Adrenal gland (tissue), 12 donors: ENCODE measurements around the gene RPS5. TPM values are rescaled to one million over a fixed set of nuclear protein-coding genes. Genes with fewer than 3 reads are reported as not detected.
"Not testable (repeated sequence)": the region's sequence is repeated elsewhere in the genome, so short reads cannot be mapped to it uniquely, and the experiment has no call there.

Source experiments
- DNase-seq, 7 donors: peaks; one replicate each; pipeline ENCODE4 v3.0.0-alpha.2; 2019 to 2020
- H3K27ac ChIP-seq, 5 donors: fragments of 200-600 bp; sonication (generic) in 4 of 5; 1 replicate in 3 of 5; 2 replicates in 2 of 5; pipeline versions ENCODE4 v1.5.1 to v1.8.0; 2016 to 2020; ENCODE audit warnings: mild to moderate bottlenecking in 1 of 5
- H3K27me3 ChIP-seq: fragments of 200-600 bp; 2 replicates; pipeline ENCODE4 v1.8.0; 2021
- H3K36me3 ChIP-seq, 2 donors: fragments of 200-600 bp; replicated peaks in 1 of 2; 1 replicate in 1 of 2; 2 replicates in 1 of 2; pipeline versions ENCODE4 v1.5.1 to v1.8.0; 2018 to 2022
- H3K4me1 ChIP-seq, 2 donors: fragments of 200-600 bp; replicated peaks in 1 of 2; 1 replicate in 1 of 2; 2 replicates in 1 of 2; pipeline versions ENCODE4 v1.5.1 to v1.8.0; 2018 to 2021
- H3K4me3 ChIP-seq, 4 donors: fragments of 200-600 bp; sonication (generic) in 3 of 4; one replicate each; pipeline ENCODE4 v1.5.1; 2016 to 2018
- H3K9me3 ChIP-seq, 3 donors: fragments of 200-600 bp; sonication (generic) in 1 of 3; replicated peaks in 1 of 3; 1 replicate in 2 of 3; 2 replicates in 1 of 3; pipeline versions ENCODE4 v1.5.1 to v1.8.0; 2016 to 2021
- POLR2A ChIP-seq, 2 donors: fragments of 450-650 bp; IDR thresholded peaks; one replicate each; pipeline ENCODE4 v1.6.1; 2017; ENCODE audit warnings: antibody characterized with exemption in 2 of 2, mild to moderate bottlenecking in 2 of 2, moderate library complexity in 1 of 2
- WGBS, 4 donors: extraction: QIAGEN DNeasy Blood & Tissue Kit in 2 of 4; methylation state at CpG; one replicate each; pipeline versions ENCODE4 v1.1.5 to v1.1.7; 2013 to 2017; 5-methylcytosine and 5-hydroxymethylcytosine counted together
- intact Hi-C, 2 donors: fragments of 100-400 bp; cut with DNase I; formaldehyde crosslinking; loops; one replicate each; pipeline versions ENCODE4 v1.14.1 to v1.15.0; 2022 to 2023
- polyA plus RNA-seq, 3 donors: library from polyadenylated mRNA; stranded (reverse); fragments of 200-250 nt in 2 of 3; fragments of 350-450 nt in 1 of 3; fragmentation: Illumina TruSeq in 1 of 3; extraction: RNeasy Lipid Tissue Mini Kit (QIAGEN cat#74804) in 1 of 3; gene quantifications; one replicate each; pipeline ENCODE4 v1.2.3, GENCODE V29; 2013 to 2014
- total RNA-seq, 9 donors: library from RNA; depleted of rRNA in 4 of 9; stranded (reverse); fragments of >200 nt in 4 of 9; fragments of 120-200 nt in 1 of 9; fragmentation: NEBNext Ultra II Directional in 1 of 9; extraction: Animal tissue kit (Norgen Biotek cat#: 25700) in 1 of 9; gene quantifications; one replicate each; pipeline versions ENCODE4 v1.1.0 to v1.2.4, GENCODE V29; 2013 to 2023
- TF ChIP-seq, protein P1 (sequence below), 6 experiments: fragments of 450-650 bp in 4 of 6; fragments of 200-600 bp in 2 of 6; sonication (generic) in 1 of 6; IDR thresholded peaks; 1 replicate in 5 of 6; 2 replicates in 1 of 6; pipeline versions ENCODE4 v1.5.1 to v1.8.0; 2016 to 2021; ENCODE audit warnings: antibody characterized with exemption in 6 of 6, mild to moderate bottlenecking in 2 of 6, moderate library complexity in 1 of 6
- donor health status: healthy with polysubstance abuse.
- donor health status: Bipolar disorder and iron deficiency.
- donor health status: DM: yes; HTN: yes; CAD: no.
- donor health status: DM: no; HTN: no; CAD: no.
- donor health status: DM: no; HTN: no; CAD: no.
- donor health status: DM: yes; HTN: yes; CAD: no.

RPS5 gene
- total and polyA plus RNA-seq, 12 donors: 555 to 1,999 (median 1,094) TPM

DNA sequence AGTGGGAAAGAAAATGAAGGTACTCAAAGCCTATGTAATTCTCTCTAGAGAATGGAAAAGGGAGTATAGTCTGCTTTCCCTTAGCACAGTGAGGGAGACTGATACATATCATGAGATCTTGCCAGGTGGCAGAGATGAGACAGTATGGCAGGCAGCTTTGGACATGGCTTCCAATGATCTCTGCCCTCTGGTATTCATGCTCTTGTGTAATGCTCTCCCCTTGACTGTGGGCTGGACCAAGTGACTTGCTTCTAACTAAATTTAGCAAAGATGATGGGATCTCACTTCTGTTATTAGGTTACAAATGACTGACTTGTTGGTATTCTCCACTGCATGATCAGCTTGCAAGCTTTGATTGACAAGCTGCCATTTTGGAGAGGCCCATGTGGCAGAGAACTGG, 42.7 kb downstream of the RPS5 start:
- TF ChIP-seq, protein P1, sequence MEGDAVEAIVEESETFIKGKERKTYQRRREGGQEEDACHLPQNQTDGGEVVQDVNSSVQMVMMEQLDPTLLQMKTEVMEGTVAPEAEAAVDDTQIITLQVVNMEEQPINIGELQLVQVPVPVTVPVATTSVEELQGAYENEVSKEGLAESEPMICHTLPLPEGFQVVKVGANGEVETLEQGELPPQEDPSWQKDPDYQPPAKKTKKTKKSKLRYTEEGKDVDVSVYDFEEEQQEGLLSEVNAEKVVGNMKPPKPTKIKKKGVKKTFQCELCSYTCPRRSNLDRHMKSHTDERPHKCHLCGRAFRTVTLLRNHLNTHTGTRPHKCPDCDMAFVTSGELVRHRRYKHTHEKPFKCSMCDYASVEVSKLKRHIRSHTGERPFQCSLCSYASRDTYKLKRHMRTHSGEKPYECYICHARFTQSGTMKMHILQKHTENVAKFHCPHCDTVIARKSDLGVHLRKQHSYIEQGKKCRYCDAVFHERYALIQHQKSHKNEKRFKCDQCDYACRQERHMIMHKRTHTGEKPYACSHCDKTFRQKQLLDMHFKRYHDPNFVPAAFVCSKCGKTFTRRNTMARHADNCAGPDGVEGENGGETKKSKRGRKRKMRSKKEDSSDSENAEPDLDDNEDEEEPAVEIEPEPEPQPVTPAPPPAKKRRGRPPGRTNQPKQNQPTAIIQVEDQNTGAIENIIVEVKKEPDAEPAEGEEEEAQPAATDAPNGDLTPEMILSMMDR (IDR thresholded peaks at IDR 0.05): no peak
- no peak for TF ChIP-seq POLR2A (IDR thresholded peaks at IDR 0.05)
- H3K27me3 ChIP-seq: no peaks in the 10 kb centered on the region
- H3K4me3 ChIP-seq: no peak overlapping the region
- H3K36me3 ChIP-seq: peaks cover 0 to 10% of the 10 kb centered on the region in 2 donors
- no peak for DNase-seq
- intact Hi-C loops: no loop called here
- H3K27ac ChIP-seq: no peak overlapping the region
- H3K4me1 ChIP-seq: no peaks in the 10 kb centered on the region
- peaks cover 4 to 54% (median 18%) of the 10 kb centered on the region in 3 donors for H3K9me3 ChIP-seq

DNA sequence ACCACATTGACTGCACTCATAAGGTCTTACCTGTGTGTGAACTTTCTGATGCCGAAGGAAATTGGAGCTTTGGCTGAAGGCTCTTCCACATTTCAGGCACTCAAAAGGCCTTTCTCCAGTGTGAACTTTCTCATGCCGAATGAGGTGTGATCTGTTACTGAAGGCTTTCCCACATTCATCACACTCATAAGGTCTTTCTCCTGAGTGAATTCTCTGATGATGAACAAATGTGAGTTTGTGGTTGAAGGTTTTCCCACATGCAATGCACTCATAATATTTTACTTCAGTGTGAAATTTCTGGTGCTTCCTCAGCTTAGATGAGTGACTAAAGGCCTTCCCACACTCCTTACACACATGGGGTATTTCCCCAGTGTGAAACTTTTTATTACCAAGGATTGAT, 47.1 kb downstream of the RPS5 start:
- peaks cover 0 to 21% of the 10 kb centered on the region in 2 donors for H3K36me3 ChIP-seq
- H3K4me3 ChIP-seq: no peak overlapping the region
- WGBS, 4 donors: 83 to 98% (median 97%) methylated on average over 2 of the region's 2 CpGs
- peaks cover 4 to 78% (median 18%) of the 10 kb centered on the region in 3 donors for H3K9me3 ChIP-seq
- TF ChIP-seq, protein P1 (IDR thresholded peaks at IDR 0.05): no peak
- no peak for TF ChIP-seq POLR2A (IDR thresholded peaks at IDR 0.05)
- DNase-seq: no peak
- H3K27me3 ChIP-seq: no peaks in the 10 kb centered on the region
- peaks cover under 1 to 4% of the 10 kb centered on the region in 2 donors for H3K4me1 ChIP-seq
- intact Hi-C loops: no loop called here
- no peak overlapping the region for H3K27ac ChIP-seq

DNA sequence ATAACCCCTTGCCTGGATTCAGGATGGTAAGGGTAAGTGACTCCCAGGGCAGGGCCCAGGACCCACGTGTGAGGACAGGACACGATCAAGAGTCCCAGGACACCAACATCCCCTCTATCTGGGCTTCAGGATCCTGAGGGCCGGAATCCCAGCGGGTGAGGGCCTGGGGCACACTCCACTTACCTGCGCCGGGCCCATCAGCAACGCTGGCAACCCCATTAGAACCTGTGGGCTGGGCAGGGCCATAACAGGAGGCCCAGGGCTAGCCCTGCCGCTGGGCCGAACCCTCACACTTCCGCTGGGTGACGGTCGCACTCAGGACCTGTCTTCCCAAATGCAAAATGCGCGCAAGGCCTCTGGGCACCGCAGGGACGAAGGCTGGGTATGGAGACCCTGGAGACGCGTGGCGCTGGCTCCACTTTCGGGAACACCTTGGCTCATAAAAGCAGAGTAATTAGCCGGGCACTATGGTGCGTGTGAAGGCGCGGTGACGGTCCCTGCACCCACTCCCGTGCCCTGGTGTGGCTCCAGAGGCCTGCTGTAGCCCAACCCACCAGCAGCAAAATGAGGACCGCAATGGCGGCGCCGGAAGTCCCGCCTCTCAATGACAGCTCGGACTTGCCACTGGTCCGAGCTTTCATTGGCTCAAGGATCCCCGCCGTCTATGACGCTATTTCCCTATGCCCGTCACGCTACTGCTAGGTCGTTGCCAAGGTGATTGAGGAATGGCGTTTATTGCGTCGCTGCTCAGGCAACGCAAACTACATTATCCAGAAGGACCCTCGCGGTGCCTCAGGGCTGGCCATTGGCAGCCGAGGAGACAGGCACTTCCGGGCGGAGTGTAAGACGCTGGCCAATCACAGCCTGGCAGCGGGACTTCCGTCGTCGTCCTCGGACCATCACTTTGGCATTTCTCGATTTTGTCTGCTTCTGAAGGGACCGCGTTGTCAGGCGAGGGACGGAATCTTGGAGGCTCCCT, 52.8 kb downstream of the RPS5 start, which contains the start of gene ZNF132:
Gene ZNF132, minus strand, starts transcription at position 578 of the 979 bp plus-strand sequence. Its CDS starts 332 bp downstream, at position 246.
- peak within 1 kb of the TSS; percentile 29 to 81 (median 48) for H3K4me3 ChIP-seq
- 0 to 8% (median 7%) methylated on average over 16 to 59 of the region's 59 CpGs for WGBS, 4 donors
- TF ChIP-seq POLR2A (IDR thresholded peaks at IDR 0.05): peak in 1 of 2 donors; percentile 22
- TF ChIP-seq, protein P1 (IDR thresholded peaks at IDR 0.05): peak in 1 of 6 experiments; percentile 6
- intact Hi-C loops: no loop called here
- H3K27ac ChIP-seq: peak within 1 kb of the TSS in 4 of 5 donors; percentile 11 to 89 (median 68)
- H3K4me1 ChIP-seq: peaks cover 7 to 15% of the 10 kb centered on the region in 2 donors
- DNase-seq: peak; percentile 95 to 100 (median 99)
- H3K9me3 ChIP-seq: peaks cover 0 to 24% (median 0%) of the 10 kb centered on the region in 3 donors
- no peaks in the 10 kb centered on the region for H3K27me3 ChIP-seq
- H3K36me3 ChIP-seq: peaks cover 0 to 10% of the 10 kb centered on the region in 2 donors

DNA sequence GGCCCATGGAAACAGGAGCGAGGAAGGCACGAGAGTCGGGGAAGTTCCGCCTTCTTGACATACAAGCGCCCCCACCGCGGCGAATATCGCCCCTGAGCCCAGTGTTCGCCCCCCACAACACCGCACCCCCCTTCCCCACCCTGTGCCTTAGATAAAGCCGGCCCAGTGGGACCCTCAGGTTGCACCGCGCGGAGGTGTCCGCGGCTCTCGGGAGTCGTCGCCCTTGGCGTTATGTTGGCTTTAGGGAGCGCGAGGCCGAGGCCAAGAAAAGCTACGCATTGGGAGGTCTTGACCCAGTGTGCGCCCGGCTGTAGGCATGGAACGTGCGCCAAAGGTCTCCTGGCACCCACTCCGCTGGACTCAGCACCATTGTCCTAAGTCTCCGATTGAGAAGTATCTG, 53.5 kb downstream of the RPS5 start:
- Histone ChIP-seq H3K4me3 (peak overlapping the region in 2 of 4 donors; percentile 45 to 53), H3K36me3 (peaks cover 0 to 6% of the 10 kb centered on the region in 2 donors), H3K4me1 (peaks cover 7 to 15% of the 10 kb centered on the region in 2 donors), H3K27me3 (no peaks in the 10 kb centered on the region), H3K27ac (peak overlapping the region in 3 of 5 donors; percentile 31 to 89 (median 78)), H3K9me3 (peaks cover 0 to 17% (median 0%) of the 10 kb centered on the region in 3 donors)
- TF ChIP-seq POLR2A (IDR thresholded peaks at IDR 0.05): no peak
- TF ChIP-seq, protein P1 (IDR thresholded peaks at IDR 0.05): no peak
- peak in 1 of 7 donors; percentile 8 for DNase-seq
- WGBS, 4 donors: 12 to 34% (median 16%) methylated on average over 7 to 31 of the region's 31 CpGs
- intact Hi-C loops: no loop called here

DNA sequence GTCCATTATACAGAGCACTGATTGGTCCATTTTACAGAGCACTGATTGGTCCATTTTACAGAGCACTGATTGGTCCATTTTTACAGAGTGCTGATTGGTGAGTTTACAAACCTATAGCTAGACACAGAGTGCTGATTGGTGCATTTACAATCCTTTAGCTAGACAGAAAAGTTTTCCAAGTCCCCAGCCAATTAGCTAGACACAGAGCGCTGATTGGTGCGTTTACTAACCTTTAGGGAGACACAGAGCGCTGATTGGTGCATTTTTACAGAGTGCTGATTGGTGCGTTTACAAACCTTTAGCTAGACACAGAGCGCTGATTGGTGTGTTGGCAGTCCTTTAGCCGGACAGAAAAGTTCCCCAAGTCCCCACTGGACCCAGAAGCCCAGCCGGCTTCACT, 55.9 kb downstream of the RPS5 start:
- intact Hi-C loops, H3K27ac ChIP-seq, H3K4me3 ChIP-seq, DNase-seq, H3K36me3 ChIP-seq, H3K27me3 ChIP-seq, H3K9me3 ChIP-seq: not testable (repeated sequence)
- 85 to 86% (median 85%) methylated on average over 7 of the region's 7 CpGs for WGBS, 4 donors
- peaks cover 7 to 15% of the 10 kb centered on the region in 2 donors for H3K4me1 ChIP-seq
